MCF 10A (cell line): ENCODE measurements around the gene KLK2. TPM values are rescaled to one million over a fixed set of nuclear protein-coding genes. Genes with fewer than 3 reads are reported as not detected.

Experiments used
- BruUV-seq: library from RNA; stranded (reverse); fragments of 400-500 nt; replicated peaks from 2 replicates; lab custom pipeline; 2021; lab: Mats Ljungman, UMichigan
- CTCF ChIA-PET: fragments of 300-600 bp; sonication (Branson Sonifier 250); formaldehyde crosslinking; extraction: SDS; loops from one replicate; lab custom pipeline; 2021; ENCODE audit warnings: antibody characterized with exemption, inconsistent platforms; lab: Yijun Ruan, JAX
- POLR2A ChIA-PET: fragments of 300-600, 350-650 bp; sonication (Branson Sonifier 250); formaldehyde crosslinking; extraction: SDS; loops from one replicate; lab custom pipeline; 2020; ENCODE audit warnings: antibody characterized with exemption, inconsistent platforms; lab: Yijun Ruan, JAX
- DNase-seq: peaks from one replicate; pipeline ENCODE4 v3.0.0-alpha.2; 2018; ENCODE audit not compliant: unreplicated experiment
- H3K27ac Mint-ChIP-seq: one replicate; pipeline ENCODE4 v1.8.0; 2022; ENCODE audit warnings: mild to moderate bottlenecking, low read depth, mixed read lengths; ENCODE audit not compliant: unreplicated experiment
- H3K27me3 Mint-ChIP-seq: one replicate; pipeline ENCODE4 v1.8.0; 2022; ENCODE audit warnings: mixed read lengths; ENCODE audit not compliant: insufficient read depth, unreplicated experiment
- H3K36me3 Mint-ChIP-seq: one replicate; pipeline ENCODE4 v1.8.0; 2022; ENCODE audit warnings: mild to moderate bottlenecking, moderate library complexity, mixed read lengths; ENCODE audit not compliant: insufficient read depth, unreplicated experiment
- H3K4me1 Mint-ChIP-seq: one replicate; pipeline ENCODE4 v1.8.0; 2022; ENCODE audit warnings: mixed read lengths; ENCODE audit not compliant: insufficient read depth, unreplicated experiment
- H3K4me3 Mint-ChIP-seq: one replicate; pipeline ENCODE4 v1.8.0; 2022; ENCODE audit warnings: mild to moderate bottlenecking, moderate library complexity, mixed read lengths; ENCODE audit not compliant: unreplicated experiment
- H3K9me3 Mint-ChIP-seq: one replicate; pipeline ENCODE4 v1.8.0; 2022; ENCODE audit warnings: mixed read lengths; ENCODE audit not compliant: unreplicated experiment
- CTCF ChIP-seq: fragments of 200-600 bp; IDR thresholded peaks from one replicate; pipeline ENCODE4 v1.8.0; 2022; ENCODE audit warnings: antibody characterized with exemption, mild to moderate bottlenecking; ENCODE audit not compliant: unreplicated experiment
- intact Hi-C: fragments of 100-400 bp; cut with micrococcal nuclease; formaldehyde crosslinking; loops from 2 replicates; pipeline ENCODE4 v1.14.1; 2022
- total RNA-seq: library from RNA; stranded (reverse); gene quantifications from 2 replicates; pipeline ENCODE4 v1.2.3, GENCODE V29; 2022

Gene KLK2
- total RNA-seq, 1 experiment from 2014 or later = not detected

GRCh38 chr19:50902640-50903039, 29.4 kb downstream of the KLK2 start:
- CTCF ChIA-PET = no interaction called here
- Mint-ChIP-seq H3K4me1 (peaks cover 4% of the 10 kb centered on the region), H3K27me3 (peaks cover 14% of the 10 kb centered on the region), H3K36me3 (no peaks in the 10 kb centered on the region), H3K27ac (no peak overlapping the region), H3K4me3 (no peak overlapping the region), H3K9me3 (peaks cover 4% of the 10 kb centered on the region)
- intact Hi-C loops = no loop called here
- POLR2A ChIA-PET = no interaction called here
- TF ChIP-seq CTCF = no peak
- DNase-seq = no peak
- BruUV-seq = no TSS peak

- no peak overlapping the region for H3K27ac Mint-ChIP-seq
- DNase-seq = peak; percentile 44
- peak; percentile 35 for TF ChIP-seq CTCF
- ChIA-PET CTCF (interaction anchor here (0.6 to 1.9 kb wide), 6 partner anchors 15 to 1757 kb away, joined by 3 to 20 read pairs (median 4); no protein-coding TSS in a partner anchor), POLR2A (no interaction called here)
- intact Hi-C loops = loop anchor here (1.0 kb wide), 1 partner anchor 16 kb away; no protein-coding TSS in a partner anchor
- H3K27me3 Mint-ChIP-seq = peaks cover 24% of the 10 kb centered on the region
- H3K36me3 Mint-ChIP-seq = no peaks in the 10 kb centered on the region
- H3K4me1 Mint-ChIP-seq = no peaks in the 10 kb centered on the region
- no peaks in the 10 kb centered on the region for H3K9me3 Mint-ChIP-seq
- BruUV-seq = no TSS peak
- H3K4me3 Mint-ChIP-seq = no peak overlapping the region
Observed at GRCh38 chr19:50906217-50906616, 33.0 kb downstream of the KLK2 start.

GRCh38 chr19:50908336-50908735, 35.1 kb downstream of the KLK2 start:
- no TSS peak for BruUV-seq
- intact Hi-C loops = no loop called here
- Mint-ChIP-seq H3K9me3 (no peaks in the 10 kb centered on the region), H3K4me3 (no peak overlapping the region), H3K27ac (no peak overlapping the region), H3K36me3 (no peaks in the 10 kb centered on the region), H3K27me3 (peaks cover 24% of the 10 kb centered on the region), H3K4me1 (no peaks in the 10 kb centered on the region)
- TF ChIP-seq CTCF = no peak
- DNase-seq = no peak
- ChIA-PET CTCF (interaction anchor here (0.7 to 2.4 kb wide), 4 partner anchors 13 to 188 kb away, joined by 3 to 7 read pairs (median 3); no protein-coding TSS in a partner anchor), POLR2A (no interaction called here)

GRCh38 chr19:50909240-50910070, 36.2 kb downstream of the KLK2 start:
- peaks cover 24% of the 10 kb centered on the region for H3K27me3 Mint-ChIP-seq
- no peaks in the 10 kb centered on the region for H3K9me3 Mint-ChIP-seq
- no peaks in the 10 kb centered on the region for H3K4me1 Mint-ChIP-seq
- POLR2A ChIA-PET = interaction anchor here (0.7 kb wide), 1 partner anchor 108 kb away, joined by 3 read pairs; no protein-coding TSS in a partner anchor
- CTCF ChIA-PET = interaction anchor here (0.5 to 2.4 kb wide), 3 partner anchors 12 to 111 kb away, joined by 3 to 7 read pairs (median 7); no protein-coding TSS in a partner anchor
- intact Hi-C loops = no loop called here
- H3K27ac Mint-ChIP-seq = no peak overlapping the region
- no peaks in the 10 kb centered on the region for H3K36me3 Mint-ChIP-seq
- no TSS peak for BruUV-seq
- peak; percentile 29 for DNase-seq
- no peak overlapping the region for H3K4me3 Mint-ChIP-seq
- no peak for TF ChIP-seq CTCF
